Measurements from ENCODE around the gene PDK1.
A peak's percentile ranks its signal among the peaks of the same experiment; 100 is the strongest.
"Not testable (repeated sequence)": the region's sequence is repeated elsewhere in the genome, so short reads cannot be mapped to it uniquely, and the experiment has no call there.

The PDK1 gene

DNA sequence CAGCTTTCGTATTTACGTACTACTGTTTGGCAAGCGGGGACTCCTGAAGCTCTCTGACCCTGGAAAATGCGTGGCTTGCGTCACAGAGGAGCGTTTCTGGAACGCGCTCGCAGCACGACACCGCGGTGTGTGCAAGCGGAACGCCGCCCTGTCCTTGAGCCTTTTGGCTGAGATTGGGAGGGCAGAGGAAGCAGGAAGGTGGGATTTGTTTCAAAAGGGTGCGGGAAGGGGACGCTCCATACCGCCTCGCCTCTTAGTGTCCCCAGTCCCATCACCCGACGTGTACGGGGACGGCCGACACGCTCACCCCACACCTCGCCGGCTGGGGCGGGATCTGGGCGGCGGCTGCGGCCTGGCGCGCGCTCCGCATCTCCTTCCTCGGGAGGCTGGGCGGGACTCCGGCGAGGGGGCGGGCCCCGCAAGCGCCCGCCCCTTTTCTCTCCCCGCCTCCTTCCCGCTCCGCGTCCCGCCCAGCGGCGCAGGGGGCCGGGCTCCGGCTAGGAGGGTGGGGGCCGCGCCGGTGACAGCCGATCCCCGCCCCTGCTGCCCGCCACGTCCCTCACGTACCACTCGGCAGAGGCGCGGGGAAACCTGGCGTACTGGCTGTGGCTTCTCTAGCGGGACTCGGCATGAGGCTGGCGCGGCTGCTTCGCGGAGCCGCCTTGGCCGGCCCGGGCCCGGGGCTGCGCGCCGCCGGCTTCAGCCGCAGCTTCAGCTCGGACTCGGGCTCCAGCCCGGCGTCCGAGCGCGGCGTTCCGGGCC, at the start of gene PDK1:
PDK1 (plus strand) TSS at position 569 of the 762 bp plus-strand sequence; CDS start at position 630, 61 bp downstream.
- H3K4me1 Mint-ChIP-seq (ENCODE audit: low read depth) = peaks cover 65% of the 10 kb centered on the region
- H3K27ac Mint-ChIP-seq = peak within 1 kb of the TSS; percentile 97
- H3K9me3 Mint-ChIP-seq = peaks cover 1% of the 10 kb centered on the region
- H3K36me3 Mint-ChIP-seq (ENCODE audit: low read depth) = peaks cover 38% of the 10 kb centered on the region
- DNase-seq = peak; percentile 96
- peak within 1 kb of the TSS; percentile 90 for H3K4me3 Mint-ChIP-seq
- no peaks in the 10 kb centered on the region for H3K27me3 Mint-ChIP-seq

GRCh38 chr2:172507199-172507598, 48.7 kb upstream of the PDK1 start:
- Mint-ChIP-seq H3K9me3 (peaks cover 8% of the 10 kb centered on the region), H3K27ac (no peak overlapping the region), H3K4me1 (ENCODE audit: low read depth) (peaks cover 34% of the 10 kb centered on the region), H3K36me3 (ENCODE audit: low read depth) (peaks cover 72% of the 10 kb centered on the region), H3K27me3 (no peaks in the 10 kb centered on the region), H3K4me3 (no peak overlapping the region)
- DNase-seq = no peak

DNA sequence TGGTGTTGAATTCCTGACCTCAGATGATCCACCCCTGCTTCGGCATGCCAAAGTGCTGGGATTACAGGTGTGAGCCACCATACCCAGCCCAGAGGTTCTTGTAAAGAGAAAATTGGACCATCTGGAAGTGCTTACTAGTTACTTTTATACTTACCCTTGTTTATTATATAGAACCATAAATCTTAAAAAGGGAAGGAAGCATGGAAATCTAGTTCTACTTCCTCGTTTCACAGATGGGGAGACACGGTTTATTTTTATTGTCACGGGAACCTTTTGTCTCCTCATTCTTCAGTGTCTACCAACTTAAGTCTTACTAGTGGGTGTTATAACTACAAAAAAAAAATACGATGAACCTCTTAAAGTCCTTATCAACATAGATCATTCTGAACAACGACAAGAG, 45.8 kb upstream of the PDK1 start:
- Mint-ChIP-seq H3K36me3 (ENCODE audit: low read depth) (peaks cover 63% of the 10 kb centered on the region), H3K4me1 (ENCODE audit: low read depth) (peaks cover 25% of the 10 kb centered on the region), H3K4me3 (no peak overlapping the region), H3K27me3 (no peaks in the 10 kb centered on the region), H3K9me3 (peaks cover 27% of the 10 kb centered on the region), H3K27ac (no peak overlapping the region)
- no peak for DNase-seq

DNA sequence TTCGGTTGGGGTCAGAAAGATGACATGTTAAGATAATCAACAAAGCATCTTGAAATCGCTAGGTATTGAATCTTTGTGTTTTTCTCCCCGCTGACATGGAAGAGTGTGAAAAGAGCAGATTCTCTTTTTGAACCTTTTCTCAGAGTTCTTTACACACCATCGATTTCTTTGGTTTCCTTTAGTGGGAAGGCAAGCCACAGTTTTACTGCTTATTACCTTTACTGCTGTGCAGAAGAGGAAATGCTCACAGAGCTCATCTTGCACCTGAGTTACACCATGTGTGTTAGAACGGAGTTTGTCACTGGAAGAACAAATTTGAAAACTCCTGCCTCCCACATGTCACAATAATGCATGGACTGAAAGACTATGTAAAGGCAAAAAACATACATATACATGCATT, 45.3 kb upstream of the PDK1 start:
- Mint-ChIP-seq H3K4me3 (no peak overlapping the region), H3K4me1 (ENCODE audit: low read depth) (peaks cover 25% of the 10 kb centered on the region), H3K9me3 (peaks cover 27% of the 10 kb centered on the region), H3K36me3 (ENCODE audit: low read depth) (peaks cover 58% of the 10 kb centered on the region), H3K27ac (no peak overlapping the region), H3K27me3 (no peaks in the 10 kb centered on the region)
- DNase-seq = no peak

GRCh38 chr2:172512810-172513523, 42.9 kb upstream of the PDK1 start:
- H3K36me3 Mint-ChIP-seq (ENCODE audit: low read depth) = peaks cover 38% of the 10 kb centered on the region

GRCh38 chr2:172513524-172513900, 42.4 kb upstream of the PDK1 start:
- H3K4me3 Mint-ChIP-seq = no peak overlapping the region
- H3K27ac Mint-ChIP-seq = no peak overlapping the region
- no peaks in the 10 kb centered on the region for H3K27me3 Mint-ChIP-seq
- no peak for DNase-seq
- peaks cover 21% of the 10 kb centered on the region for H3K4me1 Mint-ChIP-seq (ENCODE audit: low read depth)
- peaks cover 33% of the 10 kb centered on the region for H3K36me3 Mint-ChIP-seq (ENCODE audit: low read depth)
- peaks cover 27% of the 10 kb centered on the region for H3K9me3 Mint-ChIP-seq

More at GRCh38 chr2:172512810-172513523, 42.9 kb upstream of the PDK1 start:
- no peak overlapping the region for H3K27ac Mint-ChIP-seq
- H3K4me1 Mint-ChIP-seq (ENCODE audit: low read depth) = peaks cover 26% of the 10 kb centered on the region
- no peak overlapping the region for H3K4me3 Mint-ChIP-seq
- H3K9me3 Mint-ChIP-seq = peaks cover 27% of the 10 kb centered on the region
- H3K27me3 Mint-ChIP-seq = no peaks in the 10 kb centered on the region
- no peak for DNase-seq

- Mint-ChIP-seq H3K27ac (no peak overlapping the region), H3K4me3 (no peak overlapping the region), H3K27me3 (no peaks in the 10 kb centered on the region), H3K36me3 (ENCODE audit: low read depth) (peaks cover 27% of the 10 kb centered on the region), H3K4me1 (ENCODE audit: low read depth) (peaks cover 17% of the 10 kb centered on the region), H3K9me3 (peaks cover 27% of the 10 kb centered on the region)
- no peak for DNase-seq
Observed at GRCh38 chr2:172513935-172514586, 41.8 kb upstream of the PDK1 start.

DNA sequence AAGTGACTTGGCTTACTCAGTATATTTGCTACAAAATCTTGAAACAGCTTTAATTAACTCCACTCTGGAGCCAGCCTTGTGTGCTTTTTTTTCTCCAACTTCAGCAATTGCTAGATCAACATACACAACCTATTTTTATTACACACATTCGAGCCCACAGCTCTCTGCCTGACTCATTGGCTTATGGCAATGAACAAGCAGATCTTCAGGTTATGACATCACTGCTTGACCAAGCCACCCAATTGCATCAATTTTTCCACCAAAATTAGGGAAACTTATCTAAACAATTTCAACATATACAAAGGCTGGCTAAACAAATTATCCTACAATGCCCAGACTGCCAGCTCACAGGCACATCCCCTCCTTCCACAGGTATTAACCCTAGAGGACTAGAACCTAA, 39.6 kb upstream of the PDK1 start:
- Mint-ChIP-seq H3K4me3 (no peak overlapping the region), H3K4me1 (ENCODE audit: low read depth) (peaks cover 5% of the 10 kb centered on the region), H3K36me3 (ENCODE audit: low read depth) (peaks cover 28% of the 10 kb centered on the region), H3K27ac (no peak overlapping the region), H3K27me3 (no peaks in the 10 kb centered on the region), H3K9me3 (peaks cover 40% of the 10 kb centered on the region)
- no peak for DNase-seq

DNA sequence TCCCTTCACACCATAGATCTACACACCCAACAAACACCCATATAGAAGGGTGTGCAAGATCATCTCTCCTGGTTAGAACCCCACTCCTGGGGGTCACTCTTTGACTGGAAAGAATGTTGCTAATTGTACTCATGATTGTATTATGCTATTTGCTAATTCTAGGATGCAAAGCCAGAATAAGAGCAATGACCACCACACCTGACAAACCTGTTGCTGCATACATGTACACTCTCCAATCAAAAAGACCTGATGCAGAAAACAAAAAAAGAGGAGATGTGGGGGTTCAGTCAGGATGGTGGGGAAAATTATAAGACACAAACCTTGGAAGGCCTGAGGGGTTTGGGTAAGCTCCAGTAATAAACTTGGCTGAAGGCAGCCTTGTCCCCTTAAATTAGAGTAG, 36.9 kb upstream of the PDK1 start:
- H3K27ac Mint-ChIP-seq = no peak overlapping the region
- peaks cover 3% of the 10 kb centered on the region for H3K4me1 Mint-ChIP-seq (ENCODE audit: low read depth)
- no peak for DNase-seq
- peaks cover 20% of the 10 kb centered on the region for H3K9me3 Mint-ChIP-seq
- peaks cover 8% of the 10 kb centered on the region for H3K36me3 Mint-ChIP-seq (ENCODE audit: low read depth)
- H3K27me3 Mint-ChIP-seq = no peaks in the 10 kb centered on the region
- H3K4me3 Mint-ChIP-seq = no peak overlapping the region

- no peak for DNase-seq
- Mint-ChIP-seq H3K27me3 (no peaks in the 10 kb centered on the region), H3K27ac (no peak overlapping the region), H3K4me1 (ENCODE audit: low read depth) (no peaks in the 10 kb centered on the region), H3K4me3 (no peak overlapping the region), H3K9me3 (peaks cover 43% of the 10 kb centered on the region), H3K36me3 (ENCODE audit: low read depth) (peaks cover 22% of the 10 kb centered on the region)
Observed at GRCh38 chr2:172525601-172526000, 30.3 kb upstream of the PDK1 start.

GRCh38 chr2:172531309-172531708, 24.6 kb upstream of the PDK1 start:
- H3K4me1 Mint-ChIP-seq (ENCODE audit: low read depth) = no peaks in the 10 kb centered on the region
- DNase-seq = no peak
- no peaks in the 10 kb centered on the region for H3K27me3 Mint-ChIP-seq
- H3K27ac Mint-ChIP-seq = no peak overlapping the region
- no peak overlapping the region for H3K4me3 Mint-ChIP-seq
- peaks cover 43% of the 10 kb centered on the region for H3K9me3 Mint-ChIP-seq
- peaks cover 49% of the 10 kb centered on the region for H3K36me3 Mint-ChIP-seq (ENCODE audit: low read depth)

GRCh38 chr2:172532461-172532860, 23.4 kb upstream of the PDK1 start:
- DNase-seq; H3K4me1 Mint-ChIP-seq (ENCODE audit: low read depth); H3K4me3 Mint-ChIP-seq; H3K27me3 Mint-ChIP-seq; H3K27ac Mint-ChIP-seq: not testable (repeated sequence)
- Mint-ChIP-seq H3K9me3 (peaks cover 37% of the 10 kb centered on the region), H3K36me3 (ENCODE audit: low read depth) (peaks cover 57% of the 10 kb centered on the region)

DNA sequence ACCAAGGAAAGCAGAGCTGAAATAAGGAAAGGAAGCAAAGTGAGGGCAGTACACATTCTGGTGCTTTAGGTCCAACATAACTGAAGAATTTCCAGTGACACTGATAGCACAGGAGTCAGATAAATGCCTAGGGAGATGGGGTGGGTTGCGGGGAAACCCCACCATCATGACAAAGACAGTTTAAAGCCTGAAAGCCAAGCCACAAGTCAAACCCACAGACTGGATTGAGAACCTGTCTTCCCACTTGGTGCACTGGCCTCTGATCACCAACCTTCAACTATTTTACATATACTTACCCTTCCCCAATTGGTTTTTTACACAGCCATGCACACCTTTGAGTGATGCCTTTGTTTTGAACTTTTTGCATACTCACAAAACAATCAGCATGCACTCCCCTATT, 22.2 kb upstream of the PDK1 start:
- no peaks in the 10 kb centered on the region for H3K4me1 Mint-ChIP-seq (ENCODE audit: low read depth)
- H3K36me3 Mint-ChIP-seq (ENCODE audit: low read depth) = peaks cover 55% of the 10 kb centered on the region
- H3K4me3 Mint-ChIP-seq = no peak overlapping the region

DNA sequence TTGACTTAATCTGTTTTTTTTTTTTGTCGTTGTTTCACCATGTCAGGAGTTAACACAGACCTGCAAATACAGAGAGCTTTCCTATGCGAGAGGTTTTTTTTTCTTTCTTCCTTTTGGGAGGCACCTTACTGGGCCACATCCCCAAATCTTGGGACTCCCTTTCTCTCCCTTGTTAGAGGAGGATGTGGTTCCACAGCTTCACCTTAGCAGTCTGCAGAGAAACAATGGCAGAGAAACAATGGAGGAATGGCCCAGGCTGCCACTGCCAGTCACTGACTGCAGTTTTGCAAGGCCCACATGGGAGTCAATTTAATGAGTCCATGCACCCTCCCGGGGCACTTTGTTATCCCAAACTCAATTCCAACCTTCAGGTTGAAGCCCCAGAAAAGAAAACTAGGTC, 20.8 kb upstream of the PDK1 start:
- Mint-ChIP-seq H3K27ac (no peak overlapping the region), H3K36me3 (ENCODE audit: low read depth) (peaks cover 54% of the 10 kb centered on the region), H3K27me3 (no peaks in the 10 kb centered on the region), H3K9me3 (peaks cover 31% of the 10 kb centered on the region), H3K4me3 (no peak overlapping the region), H3K4me1 (ENCODE audit: low read depth) (no peaks in the 10 kb centered on the region)
- no peak for DNase-seq

More for the DNA sequence above, 22.2 kb upstream of the PDK1 start:
- Mint-ChIP-seq H3K27me3 (no peaks in the 10 kb centered on the region), H3K27ac (no peak overlapping the region), H3K9me3 (peaks cover 33% of the 10 kb centered on the region)
- DNase-seq = no peak

- Mint-ChIP-seq H3K9me3 (peaks cover 32% of the 10 kb centered on the region), H3K36me3 (ENCODE audit: low read depth) (peaks cover 49% of the 10 kb centered on the region)
- not testable (repeated sequence) for H3K27ac Mint-ChIP-seq; H3K4me3 Mint-ChIP-seq; DNase-seq; H3K27me3 Mint-ChIP-seq; H3K4me1 Mint-ChIP-seq (ENCODE audit: low read depth)
Observed at GRCh38 chr2:172537851-172538250, 18.0 kb upstream of the PDK1 start.
